ENCODE measurements around the gene RHEB.

Gene RHEB

GRCh38 chr7:151549083-151549482, 29.4 kb upstream of the RHEB start:
- H3K27me3 ChIP-seq (ENCODE audit: insufficient read depth, poor library complexity, severe bottlenecking) = no peaks in the 10 kb centered on the region
- no peak for DNase-seq (ENCODE audit: low read depth in 1 of 2, low spot score in 1 of 2)
- H3K4me3 ChIP-seq (replicated peaks; ENCODE audit: insufficient read depth, low read length) = no peak overlapping the region
- H3K27ac ChIP-seq (replicated peaks) = no peak overlapping the region
- TF ChIP-seq GABPA (IDR thresholded peaks at IDR 0.05; ENCODE audit: low read depth) = no peak
- TF ChIP-seq REST (IDR thresholded peaks at IDR 0.05; ENCODE audit: insufficient replicate concordance, low read depth) = no peak
- TF ChIP-seq, protein P1, sequence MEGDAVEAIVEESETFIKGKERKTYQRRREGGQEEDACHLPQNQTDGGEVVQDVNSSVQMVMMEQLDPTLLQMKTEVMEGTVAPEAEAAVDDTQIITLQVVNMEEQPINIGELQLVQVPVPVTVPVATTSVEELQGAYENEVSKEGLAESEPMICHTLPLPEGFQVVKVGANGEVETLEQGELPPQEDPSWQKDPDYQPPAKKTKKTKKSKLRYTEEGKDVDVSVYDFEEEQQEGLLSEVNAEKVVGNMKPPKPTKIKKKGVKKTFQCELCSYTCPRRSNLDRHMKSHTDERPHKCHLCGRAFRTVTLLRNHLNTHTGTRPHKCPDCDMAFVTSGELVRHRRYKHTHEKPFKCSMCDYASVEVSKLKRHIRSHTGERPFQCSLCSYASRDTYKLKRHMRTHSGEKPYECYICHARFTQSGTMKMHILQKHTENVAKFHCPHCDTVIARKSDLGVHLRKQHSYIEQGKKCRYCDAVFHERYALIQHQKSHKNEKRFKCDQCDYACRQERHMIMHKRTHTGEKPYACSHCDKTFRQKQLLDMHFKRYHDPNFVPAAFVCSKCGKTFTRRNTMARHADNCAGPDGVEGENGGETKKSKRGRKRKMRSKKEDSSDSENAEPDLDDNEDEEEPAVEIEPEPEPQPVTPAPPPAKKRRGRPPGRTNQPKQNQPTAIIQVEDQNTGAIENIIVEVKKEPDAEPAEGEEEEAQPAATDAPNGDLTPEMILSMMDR (IDR thresholded peaks at IDR 0.05; ENCODE audit: insufficient read depth, low read length) = no peak

GRCh38 chr7:151544183-151544582, 24.5 kb upstream of the RHEB start:
- Histone ChIP-seq H3K27me3 (ENCODE audit: insufficient read depth, poor library complexity, severe bottlenecking) (no peaks in the 10 kb centered on the region), H3K27ac (replicated peaks) (no peak overlapping the region), H3K4me3 (replicated peaks; ENCODE audit: insufficient read depth, low read length) (no peak overlapping the region)
- DNase-seq (ENCODE audit: low read depth in 1 of 2, low spot score in 1 of 2) = no peak
- TF ChIP-seq GABPA (IDR thresholded peaks at IDR 0.05; ENCODE audit: low read depth) (no peak), SPI1 (IDR thresholded peaks at IDR 0.05; ENCODE audit: borderline replicate concordance, low read depth) (no peak), POLR2AphosphoS5 (IDR thresholded peaks at IDR 0.05; ENCODE audit: low read depth) (no peak), REST (IDR thresholded peaks at IDR 0.05; ENCODE audit: insufficient replicate concordance, low read depth) (no peak)
- TF ChIP-seq, protein P1 (IDR thresholded peaks at IDR 0.05; ENCODE audit: insufficient read depth, low read length) = no peak

DNA sequence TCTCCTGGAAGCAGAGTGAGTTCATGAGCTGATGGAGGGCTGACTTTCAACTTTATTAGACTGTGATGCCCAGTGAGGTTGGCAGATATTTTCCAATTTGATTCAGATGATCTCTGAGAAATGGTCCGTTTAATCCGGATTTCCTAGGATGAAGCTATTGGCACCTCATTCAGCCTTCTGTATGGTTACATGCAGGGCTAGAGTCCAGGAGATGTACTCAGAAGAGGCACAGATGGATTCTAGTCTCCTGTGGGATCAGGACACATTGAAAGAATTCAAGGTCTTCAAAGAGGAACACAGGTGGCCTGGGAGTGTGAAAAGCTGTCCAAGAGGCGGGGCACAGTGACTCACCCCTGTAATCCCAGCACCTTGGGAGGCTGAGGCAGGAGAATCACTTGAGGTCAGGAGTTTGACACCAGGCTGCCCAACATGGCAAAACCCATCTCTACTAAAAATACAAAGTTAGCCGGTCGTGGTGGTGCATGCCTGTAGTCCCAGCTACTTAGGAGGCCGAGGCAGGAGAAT, 23.0 kb upstream of the RHEB start:
- H3K4me3 ChIP-seq (replicated peaks; ENCODE audit: insufficient read depth, low read length) = no peak overlapping the region
- H3K27ac ChIP-seq (replicated peaks) = no peak overlapping the region
- H3K27me3 ChIP-seq (ENCODE audit: insufficient read depth, poor library complexity, severe bottlenecking) = no peaks in the 10 kb centered on the region
- no peak for TF ChIP-seq GABPA (IDR thresholded peaks at IDR 0.05; ENCODE audit: low read depth)
- no peak for TF ChIP-seq SPI1 (IDR thresholded peaks at IDR 0.05; ENCODE audit: borderline replicate concordance, low read depth)
- TF ChIP-seq, protein P1 (IDR thresholded peaks at IDR 0.05; ENCODE audit: insufficient read depth, low read length) = no peak
- TF ChIP-seq REST (IDR thresholded peaks at IDR 0.05; ENCODE audit: insufficient replicate concordance, low read depth) = no peak
- TF ChIP-seq POLR2AphosphoS5 (IDR thresholded peaks at IDR 0.05; ENCODE audit: low read depth) = no peak
- DNase-seq (ENCODE audit: low read depth in 1 of 2, low spot score in 1 of 2) = no peak

All from HL-60 (cell line).